GM12874 (cell line): Measurements from ENCODE around the gene TLE6.

Source experiments
- CTCF ChIP-seq: IDR thresholded peaks from 2 replicates; pipeline ENCODE4 v1.5.1; 2011; ENCODE audit warnings: low read depth, mild to moderate bottlenecking, control low read depth, low read length, moderate library complexity; ENCODE audit not compliant: insufficient read depth

Gene TLE6

GRCh38 chr19:2964874-2965273 is 12.5 kb upstream of the TLE6 start:
- TF ChIP-seq CTCF = no peak

- no peak for TF ChIP-seq CTCF
These were observed 9.4 kb upstream of the TLE6 start for GRCh38 chr19:2967972-2968371.

- TF ChIP-seq CTCF = no peak
These were observed 8.3 kb upstream of the TLE6 start for GRCh38 chr19:2969104-2969504.

- TF ChIP-seq CTCF = no peak
These were observed 7.0 kb upstream of the TLE6 start for GRCh38 chr19:2970201-2970835.

GRCh38 chr19:2973229-2973628 is 4.1 kb upstream of the TLE6 start:
- TF ChIP-seq CTCF = no peak

- TF ChIP-seq CTCF = no peak
These were observed 2.9 kb upstream of the TLE6 start for GRCh38 chr19:2974342-2975041.

GRCh38 chr19:2976609-2977000 is 759 bp upstream of the TLE6 start:
- no peak for TF ChIP-seq CTCF
